K562 (cell line): ENCODE measurements around the gene CPT1C. TPM values are rescaled to one million over a fixed set of nuclear protein-coding genes. Genes with fewer than 3 reads are reported as not detected.

Experiments
- ESRRA ChIP-seq: fragments of 450-650 bp; IDR thresholded peaks from 2 replicates; pipeline ENCODE4 v1.6.1; 2014; ENCODE audit warnings: low read depth, mild to moderate bottlenecking, moderate library complexity, borderline replicate concordance
- KLF13 ChIP-seq: fragments of 450-650 bp; IDR thresholded peaks from 2 replicates; pipeline ENCODE4 v1.6.1; 2016; ENCODE audit warnings: missing genetic modification characterization, low read depth, mild to moderate bottlenecking, missing compliant biosample characterization, moderate library complexity, borderline replicate concordance
- MAFG ChIP-seq: fragments of 450-650 bp; conservative IDR thresholded peaks from 2 replicates; pipeline ENCODE4 v1.6.1; 2016; ENCODE audit warnings: missing genetic modification characterization, missing compliant biosample characterization
- NR2C1 ChIP-seq, 2 experiments: fragments of 450-650 bp; IDR thresholded peaks; 2 replicates each; pipeline ENCODE4 v1.6.1; 2017; ENCODE audit warnings: mild to moderate bottlenecking in 2 of 2, antibody characterized with exemption in 1 of 2, inconsistent platforms in 1 of 2, missing compliant biosample characterization in 1 of 2, missing genetic modification characterization in 1 of 2
- PTRF ChIP-seq: fragments of 450-650 bp; IDR thresholded peaks from 2 replicates; pipeline ENCODE4 v1.6.1; 2016; ENCODE audit warnings: mild to moderate bottlenecking, missing genetic modification characterization, missing compliant biosample characterization
- RB1 ChIP-seq: fragments of 450-650 bp; IDR thresholded peaks from 2 replicates; pipeline ENCODE4 v1.6.1; 2017; ENCODE audit warnings: low read depth, mild to moderate bottlenecking
- RBBP5 ChIP-seq: fragments of 200-600 bp; sonication (generic); IDR thresholded peaks from 2 replicates; pipeline ENCODE4 v1.6.1; 2012; ENCODE audit warnings: borderline replicate concordance, mild to moderate bottlenecking, low read length, control low read depth, inconsistent platforms; ENCODE audit not compliant: insufficient read depth, poor library complexity, severe bottlenecking
- SIN3A ChIP-seq, 2 experiments: fragments of 150-350 bp in 1 of 2; IDR thresholded peaks; 2 replicates each; pipeline ENCODE4 v1.6.1; 2011 to 2016; ENCODE audit warnings: borderline replicate concordance in 2 of 2, low read depth in 2 of 2, low read length in 2 of 2, mild to moderate bottlenecking in 2 of 2, moderate library complexity in 2 of 2; ENCODE audit not compliant: control insufficient read depth in 1 of 2
- STAG1 ChIP-seq: sonication (generic); formaldehyde crosslinking; IDR thresholded peaks from 2 replicates; pipeline ENCODE4 v1.5.0; 2020; ENCODE audit warnings: missing genetic modification reagents, borderline replicate concordance
- TEAD4 ChIP-seq, 2 experiments: sonication (generic) in 1 of 2; formaldehyde crosslinking in 1 of 2; IDR thresholded peaks; 2 replicates each; pipeline versions ENCODE4 v1.6.1 to v1.8.0; 2012 to 2022; ENCODE audit warnings: borderline replicate concordance in 1 of 2, inconsistent platforms in 1 of 2, low read length in 1 of 2, mild to moderate bottlenecking in 1 of 2, missing genetic modification reagents in 1 of 2
- ZC3H8 ChIP-seq: fragments of 450-650 bp; IDR thresholded peaks from 2 replicates; pipeline ENCODE4 v1.6.1; 2017
- ZNF584 ChIP-seq: fragments of 200-800 bp; sonication (Bioruptor generic); IDR thresholded peaks from 2 replicates; pipeline ENCODE4 v1.6.1; 2016; ENCODE audit warnings: low read depth, mild to moderate bottlenecking, missing genetic modification characterization, missing compliant biosample characterization
- ZNF699 ChIP-seq: fragments of 250-450 bp; sonication (Bioruptor Pico); IDR thresholded peaks from 2 replicates; pipeline ENCODE4 v1.8.0; 2021; ENCODE audit warnings: mild to moderate bottlenecking, moderate library complexity; ENCODE audit not compliant: insufficient replicate concordance
- polyA plus RNA-seq, 8 experiments: library from polyadenylated mRNA; depleted of rRNA in 4 of 8; stranded (reverse) in 5 of 8; unstranded in 3 of 8; fragments of >200 nt; fragmentation: Nextera tagmentation in 2 of 8; fragmentation: Illumina TruSeq in 1 of 8; extraction: Ambion mirVana in 2 of 8; extraction: Trizol in 1 of 8; gene quantifications; 2 replicates each; pipeline versions ENCODE4 v1.2.1 to v1.2.3, GENCODE V29; 2011 to 2014; ENCODE audit warnings: inconsistent platforms in 1 of 8, missing spikeins in 1 of 8
- total RNA-seq, 7 experiments: library from RNA; depleted of rRNA in 6 of 7; stranded (reverse); fragments of >200 nt in 6 of 7; fragmentation: Illumina TruSeq in 2 of 7; extraction: Trizol in 2 of 7; gene quantifications; 2 replicates each; pipeline versions ENCODE4 v1.2.1 to v1.2.3, GENCODE V29; 2011 to 2021; ENCODE audit warnings: low replicate concordance in 1 of 7
- TF ChIP-seq, protein P1 (sequence below): sonication (generic); formaldehyde crosslinking; IDR thresholded peaks from 2 replicates; pipeline ENCODE4 v1.8.0; 2022; ENCODE audit warnings: missing genetic modification reagents, mild to moderate bottlenecking, borderline replicate concordance
- TF ChIP-seq, protein P2 (sequence below): fragments of 250-450 bp; sonication (Bioruptor Pico); IDR thresholded peaks from 2 replicates; pipeline ENCODE4 v1.8.0; 2022; ENCODE audit warnings: moderate library complexity, mild to moderate bottlenecking, inconsistent platforms
- TF ChIP-seq, protein P3 (sequence below): fragments of 450-650 bp; formaldehyde crosslinking; conservative IDR thresholded peaks from 2 replicates; pipeline ENCODE4 v1.4.0; 2022; ENCODE audit warnings: mild to moderate bottlenecking, missing genetic modification characterization
- TF ChIP-seq, protein P4 (sequence below): fragments of 250-450 bp; sonication (Bioruptor Pico); IDR thresholded peaks from 2 replicates; pipeline ENCODE4 v1.4.0; 2020; ENCODE audit warnings: borderline replicate concordance

Gene CPT1C
- total and polyA plus RNA-seq, 9 of the 15 experiments (the other 6 are each of a cell fraction or from before 2014, with no cell fraction given) = 1.9 to 12.3 (median 3.0) TPM

DNA sequence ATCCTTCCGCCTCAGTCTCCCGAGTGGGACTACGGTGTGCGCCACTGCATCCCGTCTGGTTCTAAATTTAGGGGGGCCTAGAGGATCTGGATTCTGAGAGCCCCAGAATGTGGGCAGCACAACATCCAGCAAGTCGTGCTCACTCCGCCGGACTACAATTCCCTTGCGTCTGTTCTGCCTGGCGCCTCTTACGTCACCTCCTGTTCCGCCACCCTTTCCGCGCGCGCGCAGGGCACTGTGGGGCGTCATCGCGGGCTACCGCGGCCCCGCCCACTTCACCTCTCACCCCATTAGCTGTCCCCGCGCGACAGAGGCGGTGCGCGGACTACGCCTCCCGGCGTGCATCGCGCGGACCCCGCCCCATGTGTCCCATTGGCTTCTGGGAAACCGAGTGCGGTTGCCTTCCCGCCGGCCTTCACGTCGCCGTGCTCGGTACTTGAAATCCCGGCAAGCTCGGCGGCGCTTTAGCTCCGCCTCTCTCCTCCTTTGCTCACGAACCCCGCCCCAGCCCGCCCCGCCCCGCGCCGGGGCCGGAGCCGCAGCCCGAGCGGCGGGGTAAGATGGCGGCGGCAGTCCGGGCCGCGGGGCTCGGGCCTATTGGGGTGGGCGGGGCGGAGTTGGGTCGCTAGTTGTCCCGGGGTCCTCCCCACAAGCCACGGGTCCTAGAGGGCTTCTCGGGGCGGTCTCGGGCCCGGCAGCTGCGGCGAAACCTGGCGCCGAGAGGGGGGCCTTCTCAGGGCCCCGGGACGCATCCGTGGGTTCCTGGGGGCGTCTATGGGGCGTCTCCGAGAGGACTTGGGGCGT, 49.0 kb upstream of the CPT1C start, which contains the start of gene SCAF1 (continued):
- TF ChIP-seq, protein P1, sequence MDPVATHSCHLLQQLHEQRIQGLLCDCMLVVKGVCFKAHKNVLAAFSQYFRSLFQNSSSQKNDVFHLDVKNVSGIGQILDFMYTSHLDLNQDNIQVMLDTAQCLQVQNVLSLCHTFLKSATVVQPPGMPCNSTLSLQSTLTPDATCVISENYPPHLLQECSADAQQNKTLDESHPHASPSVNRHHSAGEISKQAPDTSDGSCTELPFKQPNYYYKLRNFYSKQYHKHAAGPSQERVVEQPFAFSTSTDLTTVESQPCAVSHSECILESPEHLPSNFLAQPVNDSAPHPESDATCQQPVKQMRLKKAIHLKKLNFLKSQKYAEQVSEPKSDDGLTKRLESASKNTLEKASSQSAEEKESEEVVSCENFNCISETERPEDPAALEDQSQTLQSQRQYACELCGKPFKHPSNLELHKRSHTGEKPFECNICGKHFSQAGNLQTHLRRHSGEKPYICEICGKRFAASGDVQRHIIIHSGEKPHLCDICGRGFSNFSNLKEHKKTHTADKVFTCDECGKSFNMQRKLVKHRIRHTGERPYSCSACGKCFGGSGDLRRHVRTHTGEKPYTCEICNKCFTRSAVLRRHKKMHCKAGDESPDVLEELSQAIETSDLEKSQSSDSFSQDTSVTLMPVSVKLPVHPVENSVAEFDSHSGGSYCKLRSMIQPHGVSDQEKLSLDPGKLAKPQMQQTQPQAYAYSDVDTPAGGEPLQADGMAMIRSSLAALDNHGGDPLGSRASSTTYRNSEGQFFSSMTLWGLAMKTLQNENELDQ (CRISPR knock-in tag) = no peak
- TF ChIP-seq KLF13 (tag) (peak; percentile 92), ZNF584 (CRISPR knock-in tag) (peak; percentile 83; the same call in 1 of the 2 replicates), RB1 (peak; percentile 88), PTRF (tag) (no peak), NR2C1 (IDR thresholded peaks at IDR 0.05) (peak; percentile 98), NR2C1 (tag; IDR thresholded peaks at IDR 0.05) (peak; percentile 99), SIN3A (IDR thresholded peaks at IDR 0.05; ENCODE audit: borderline replicate concordance in 2 of 2, control insufficient read depth in 1 of 2, low read depth in 2 of 2, low read length in 2 of 2) (peak in 1 of 2 experiments; percentile 33; a peak in 1 of 4 replicates), ZNF699 (no peak), TEAD4 (IDR thresholded peaks at IDR 0.05; ENCODE audit: low read length) (no peak; the same call in 1 of the 2 replicates), TEAD4 (CRISPR knock-in tag; IDR thresholded peaks at IDR 0.05; ENCODE audit: borderline replicate concordance) (no peak), STAG1 (CRISPR knock-in tag) (no peak), RBBP5 (peak; percentile 56), ZC3H8 (no peak), ESRRA (peak; percentile 73; the same call in 1 of the 2 replicates), MAFG (tag) (no peak)
- TF ChIP-seq, protein P2, sequence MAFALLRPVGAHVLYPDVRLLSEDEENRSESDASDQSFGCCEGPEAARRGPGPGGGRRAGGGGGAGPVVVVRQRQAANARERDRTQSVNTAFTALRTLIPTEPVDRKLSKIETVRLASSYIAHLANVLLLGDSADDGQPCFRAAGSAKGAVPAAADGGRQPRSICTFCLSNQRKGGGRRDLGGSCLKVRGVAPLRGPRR (CRISPR knock-in tag) = no peak
- TF ChIP-seq, protein P3, sequence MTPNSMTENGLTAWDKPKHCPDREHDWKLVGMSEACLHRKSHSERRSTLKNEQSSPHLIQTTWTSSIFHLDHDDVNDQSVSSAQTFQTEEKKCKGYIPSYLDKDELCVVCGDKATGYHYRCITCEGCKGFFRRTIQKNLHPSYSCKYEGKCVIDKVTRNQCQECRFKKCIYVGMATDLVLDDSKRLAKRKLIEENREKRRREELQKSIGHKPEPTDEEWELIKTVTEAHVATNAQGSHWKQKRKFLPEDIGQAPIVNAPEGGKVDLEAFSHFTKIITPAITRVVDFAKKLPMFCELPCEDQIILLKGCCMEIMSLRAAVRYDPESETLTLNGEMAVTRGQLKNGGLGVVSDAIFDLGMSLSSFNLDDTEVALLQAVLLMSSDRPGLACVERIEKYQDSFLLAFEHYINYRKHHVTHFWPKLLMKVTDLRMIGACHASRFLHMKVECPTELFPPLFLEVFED = no peak
- TF ChIP-seq, protein P4, sequence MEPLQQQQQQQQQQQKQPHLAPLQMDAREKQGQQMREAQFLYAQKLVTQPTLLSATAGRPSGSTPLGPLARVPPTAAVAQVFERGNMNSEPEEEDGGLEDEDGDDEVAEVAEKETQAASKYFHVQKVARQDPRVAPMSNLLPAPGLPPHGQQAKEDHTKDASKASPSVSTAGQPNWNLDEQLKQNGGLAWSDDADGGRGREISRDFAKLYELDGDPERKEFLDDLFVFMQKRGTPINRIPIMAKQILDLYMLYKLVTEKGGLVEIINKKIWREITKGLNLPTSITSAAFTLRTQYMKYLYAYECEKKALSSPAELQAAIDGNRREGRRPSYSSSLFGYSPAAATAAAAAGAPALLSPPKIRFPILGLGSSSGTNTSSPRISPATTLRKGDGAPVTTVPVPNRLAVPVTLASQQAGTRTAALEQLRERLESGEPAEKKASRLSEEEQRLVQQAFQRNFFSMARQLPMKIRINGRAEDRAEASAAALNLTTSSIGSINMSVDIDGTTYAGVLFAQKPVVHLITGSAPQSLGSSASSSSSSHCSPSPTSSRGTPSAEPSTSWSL (CRISPR knock-in tag) = no peak
